ENCODE data around the gene CKAP4. TPM values are rescaled to one million over a fixed set of nuclear protein-coding genes. Genes with fewer than 3 reads are reported as not detected.

The CKAP4 gene
- total and polyA plus RNA-seq, 2 of the 13 experiments (the other 11 are each of a cell fraction or from before 2014, with no cell fraction given), result 39.2 to 70.2 TPM

DNA sequence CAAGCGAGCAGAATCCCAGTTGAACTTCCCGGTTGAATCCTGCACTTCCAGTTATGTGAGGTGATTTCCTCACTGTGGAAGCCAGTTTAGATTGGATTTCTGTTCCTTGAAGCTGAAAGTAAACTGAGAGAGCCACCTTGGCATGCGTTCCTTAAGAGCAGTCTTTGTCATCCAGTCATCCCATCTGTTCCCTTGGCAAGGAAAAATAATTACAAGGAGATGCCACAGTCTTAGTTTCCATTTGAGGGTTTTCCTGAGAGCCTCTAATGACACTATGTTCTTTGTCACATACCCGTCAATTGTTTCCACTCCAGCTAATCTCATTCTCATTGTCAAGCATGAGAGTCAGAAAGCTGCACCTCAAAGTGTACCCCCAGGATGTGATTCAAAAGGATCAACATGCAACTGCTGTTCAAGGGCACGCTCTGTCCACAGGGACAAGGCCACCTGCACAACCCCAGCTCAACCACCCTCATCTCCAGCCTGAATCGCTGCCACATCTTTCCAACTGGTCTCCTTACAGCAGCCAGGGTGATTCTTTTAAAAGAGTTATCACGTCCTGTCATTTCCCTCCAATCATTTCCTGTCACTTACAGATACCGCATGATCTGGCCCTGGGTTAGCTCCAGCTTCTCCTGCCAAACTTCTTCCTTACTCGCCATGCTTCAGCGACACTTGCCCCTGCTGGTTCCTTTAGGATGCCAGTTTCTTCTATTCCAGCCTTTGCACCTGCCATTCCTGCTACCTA, 36.7 kb upstream of the CKAP4 start (continued):
- TF ChIP-seq, protein P1, sequence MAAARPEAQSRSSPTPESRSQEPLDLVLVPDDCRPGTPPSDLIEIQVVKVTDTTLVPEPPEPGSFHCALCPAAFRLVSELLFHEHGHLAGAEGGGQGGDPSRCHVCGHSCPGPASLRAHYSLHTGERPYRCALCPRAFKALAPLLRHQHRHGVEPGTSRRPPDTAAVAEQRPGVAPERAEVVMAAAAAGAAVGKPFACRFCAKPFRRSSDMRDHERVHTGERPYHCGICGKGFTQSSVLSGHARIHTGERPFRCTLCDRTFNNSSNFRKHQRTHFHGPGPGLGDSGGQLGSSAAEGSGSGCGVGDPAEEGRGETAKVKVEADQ (CRISPR knock-in tag; IDR thresholded peaks at IDR 0.05; ENCODE audit: borderline replicate concordance), result no peak
- TF ChIP-seq CEBPB (IDR thresholded peaks at IDR 0.05; ENCODE audit: borderline replicate concordance, low read depth, low read length) (no peak), FOXK1 (CRISPR knock-in tag; IDR thresholded peaks at IDR 0.05; ENCODE audit: borderline replicate concordance, low read depth) (peak; percentile 75; the same call in 1 of the 2 replicates), AGO1 (IDR thresholded peaks at IDR 0.05; ENCODE audit: low read depth, low read length, poor library complexity, severe bottlenecking) (no peak), POLR2AphosphoS5 (IDR thresholded peaks at IDR 0.05; ENCODE audit: low read depth, low read length) (no peak), FOXP1 (IDR thresholded peaks at IDR 0.05) (no peak), FOXP1 (CRISPR knock-in tag; IDR thresholded peaks at IDR 0.05) (peak; percentile 88), ZBTB1 (CRISPR knock-in tag; IDR thresholded peaks at IDR 0.05; ENCODE audit: borderline replicate concordance) (no peak), ZNF24 (IDR thresholded peaks at IDR 0.05) (no peak), ZNF335 (CRISPR knock-in tag; IDR thresholded peaks at IDR 0.05) (no peak), POGZ (CRISPR knock-in tag; IDR thresholded peaks at IDR 0.05) (no peak; the same call in 1 of the 2 replicates), GPN1 (CRISPR knock-in tag; IDR thresholded peaks at IDR 0.05; ENCODE audit: borderline replicate concordance) (no peak), HOXD1 (CRISPR knock-in tag; IDR thresholded peaks at IDR 0.05) (0 out of 2 replicates have a peak, but pooled peaks have one; percentile 23), ZNF337 (CRISPR knock-in tag; IDR thresholded peaks at IDR 0.05; ENCODE audit: borderline replicate concordance, low read depth) (no peak), SALL2 (CRISPR knock-in tag; IDR thresholded peaks at IDR 0.05) (peak; percentile 45; the same call in 1 of the 2 replicates), ZNF7 (CRISPR knock-in tag; IDR thresholded peaks at IDR 0.05) (no peak), ERF (CRISPR knock-in tag; IDR thresholded peaks at IDR 0.05) (peak; percentile 92), ISL2 (CRISPR knock-in tag; IDR thresholded peaks at IDR 0.05) (peak; percentile 55)
- TF ChIP-seq, protein P2, sequence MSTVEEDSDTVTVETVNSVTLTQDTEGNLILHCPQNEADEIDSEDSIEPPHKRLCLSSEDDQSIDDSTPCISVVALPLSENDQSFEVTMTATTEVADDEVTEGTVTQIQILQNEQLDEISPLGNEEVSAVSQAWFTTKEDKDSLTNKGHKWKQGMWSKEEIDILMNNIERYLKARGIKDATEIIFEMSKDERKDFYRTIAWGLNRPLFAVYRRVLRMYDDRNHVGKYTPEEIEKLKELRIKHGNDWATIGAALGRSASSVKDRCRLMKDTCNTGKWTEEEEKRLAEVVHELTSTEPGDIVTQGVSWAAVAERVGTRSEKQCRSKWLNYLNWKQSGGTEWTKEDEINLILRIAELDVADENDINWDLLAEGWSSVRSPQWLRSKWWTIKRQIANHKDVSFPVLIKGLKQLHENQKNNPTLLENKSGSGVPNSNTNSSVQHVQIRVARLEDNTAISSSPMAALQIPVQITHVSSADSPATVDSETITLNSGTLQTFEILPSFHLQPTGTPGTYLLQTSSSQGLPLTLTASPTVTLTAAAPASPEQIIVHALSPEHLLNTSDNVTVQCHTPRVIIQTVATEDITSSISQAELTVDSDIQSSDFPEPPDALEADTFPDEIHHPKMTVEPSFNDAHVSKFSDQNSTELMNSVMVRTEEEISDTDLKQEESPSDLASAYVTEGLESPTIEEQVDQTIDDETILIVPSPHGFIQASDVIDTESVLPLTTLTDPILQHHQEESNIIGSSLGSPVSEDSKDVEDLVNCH (CRISPR knock-in tag; IDR thresholded peaks at IDR 0.05), result no peak
- TF ChIP-seq, protein P3, sequence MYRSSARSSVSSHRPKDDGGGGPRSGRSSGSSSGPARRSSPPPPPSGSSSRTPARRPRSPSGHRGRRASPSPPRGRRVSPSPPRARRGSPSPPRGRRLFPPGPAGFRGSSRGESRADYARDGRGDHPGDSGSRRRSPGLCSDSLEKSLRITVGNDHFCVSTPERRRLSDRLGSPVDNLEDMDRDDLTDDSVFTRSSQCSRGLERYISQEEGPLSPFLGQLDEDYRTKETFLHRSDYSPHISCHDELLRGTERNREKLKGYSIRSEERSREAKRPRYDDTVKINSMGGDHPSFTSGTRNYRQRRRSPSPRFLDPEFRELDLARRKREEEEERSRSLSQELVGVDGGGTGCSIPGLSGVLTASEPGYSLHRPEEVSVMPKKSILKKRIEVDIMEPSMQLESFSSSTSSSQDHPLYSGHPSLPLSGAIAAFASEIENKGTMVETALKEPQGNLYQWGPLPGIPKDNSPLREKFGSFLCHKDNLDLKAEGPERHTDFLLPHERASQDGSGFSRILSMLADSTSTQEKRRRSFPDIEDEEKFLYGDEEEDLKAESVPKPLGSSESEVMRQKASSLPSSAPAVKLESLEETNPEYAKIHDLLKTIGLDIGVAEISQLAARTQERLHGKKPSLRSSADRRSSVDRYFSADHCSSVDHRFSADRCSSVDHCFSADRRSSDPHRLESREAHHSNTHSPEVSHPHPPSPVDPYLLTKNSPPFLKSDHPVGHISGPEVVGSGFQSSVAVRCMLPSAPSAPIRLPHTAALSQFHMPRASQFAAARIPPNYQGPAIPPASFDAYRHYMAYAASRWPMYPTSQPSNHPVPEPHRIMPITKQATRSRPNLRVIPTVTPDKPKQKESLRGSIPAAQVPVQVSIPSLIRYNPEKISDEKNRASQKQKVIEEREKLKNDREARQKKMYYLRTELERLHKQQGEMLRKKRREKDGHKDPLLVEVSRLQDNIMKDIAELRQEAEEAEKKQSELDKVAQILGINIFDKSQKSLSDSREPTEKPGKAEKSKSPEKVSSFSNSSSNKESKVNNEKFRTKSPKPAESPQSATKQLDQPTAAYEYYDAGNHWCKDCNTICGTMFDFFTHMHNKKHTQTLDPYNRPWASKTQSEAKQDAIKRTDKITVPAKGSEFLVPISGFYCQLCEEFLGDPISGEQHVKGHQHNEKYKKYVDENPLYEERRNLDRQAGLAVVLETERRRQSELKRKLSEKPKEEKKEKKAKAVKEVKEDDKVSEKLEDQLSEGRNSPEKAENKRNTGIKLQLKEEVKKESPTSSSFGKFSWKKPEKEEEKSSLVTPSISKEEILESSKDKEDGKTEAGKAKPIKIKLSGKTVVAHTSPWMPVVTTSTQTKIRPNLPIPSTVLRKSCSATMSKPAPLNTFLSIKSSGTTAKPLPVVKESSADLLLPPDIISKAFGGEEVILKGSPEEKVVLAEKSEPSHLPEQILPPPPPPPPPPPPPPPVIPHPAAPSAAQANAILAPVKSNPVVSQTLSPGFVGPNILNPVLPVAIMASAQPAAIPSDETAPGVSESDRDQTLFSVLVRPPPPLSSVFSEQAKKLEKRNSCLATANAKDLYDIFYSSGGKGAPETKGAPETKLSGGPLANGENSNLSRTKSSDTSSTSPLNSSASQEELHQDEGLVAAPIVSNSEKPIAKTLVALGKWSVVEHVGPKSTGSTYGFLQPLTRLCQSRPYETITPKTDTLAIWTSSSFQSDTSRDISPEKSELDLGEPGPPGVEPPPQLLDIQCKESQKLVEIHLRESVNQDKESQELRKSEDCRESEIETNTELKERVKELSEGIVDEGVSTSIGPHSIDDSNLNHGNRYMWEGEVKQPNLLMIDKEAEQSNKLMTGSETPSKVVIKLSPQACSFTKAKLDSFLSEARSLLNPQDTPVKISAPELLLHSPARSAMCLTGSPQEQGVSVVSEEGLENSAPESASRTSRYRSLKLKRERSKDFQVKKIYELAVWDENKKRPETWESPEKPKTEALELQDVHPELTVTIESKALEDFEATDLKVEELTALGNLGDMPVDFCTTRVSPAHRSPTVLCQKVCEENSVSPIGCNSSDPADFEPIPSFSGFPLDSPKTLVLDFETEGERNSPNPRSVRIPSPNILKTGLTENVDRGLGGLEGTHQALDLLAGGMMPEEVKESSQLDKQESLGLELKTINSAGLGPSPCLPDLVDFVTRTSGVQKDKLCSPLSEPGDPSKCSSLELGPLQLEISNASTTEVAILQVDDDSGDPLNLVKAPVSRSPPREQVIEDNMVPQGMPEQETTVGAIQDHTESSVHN (CRISPR knock-in tag; IDR thresholded peaks at IDR 0.05), result no peak

Measured in HepG2 (cell line).